Endothelial cell of umbilical vein (primary cell): ENCODE data around the gene CPLANE2. TPM values are rescaled to one million over a fixed set of nuclear protein-coding genes. Genes with fewer than 3 reads are reported as not detected.

ENCODE experiments used
- BruUV-seq: library from RNA; stranded (reverse); fragments of 400-500 nt; replicated peaks from 2 replicates; lab custom pipeline; 2021; lab: Mats Ljungman, UMichigan
- CTCF ChIA-PET: fragments of 300-600, 350-600 bp; sonication (Branson Sonifier 250); formaldehyde crosslinking; loops from one replicate; lab custom pipeline; 2021; ENCODE audit warnings: antibody characterized with exemption, inconsistent platforms; lab: Charles Lee
- POLR2A ChIA-PET: fragments of 300-600, 350-600 bp; sonication (Branson Sonifier 250); formaldehyde crosslinking; loops from one replicate; lab custom pipeline; 2021; ENCODE audit warnings: antibody characterized with exemption, inconsistent platforms; lab: Charles Lee
- DNase-seq: peaks from one replicate; pipeline ENCODE4 v3.0.0-alpha.2; 2011; ENCODE audit warnings: low read depth, low spot score
- FAIRE-seq: peaks from 2 replicates; lab custom pipeline; 2011; peaks lifted over from hg19 to GRCh38; lab: Jason Lieb, UNC
- H2AFZ ChIP-seq: 2 replicates; pipeline ENCODE4 v1.6.0; 2012; ENCODE audit warnings: low read depth, low read length, control low read depth, inconsistent platforms
- H3K27ac ChIP-seq: 2 replicates; pipeline ENCODE4 v1.5.1; 2011; ENCODE audit warnings: low read depth, mild to moderate bottlenecking, control low read depth, low read length, moderate library complexity; ENCODE audit not compliant: insufficient read depth
- H3K27me3 ChIP-seq, 2 experiments: 2 replicates each; pipeline versions ENCODE4 v1.6.0 to v1.6.1; 2011; ENCODE audit warnings: low read length in 2 of 2, mixed read lengths in 1 of 2; ENCODE audit not compliant: control insufficient read depth in 2 of 2, insufficient read depth in 2 of 2
- H3K36me3 ChIP-seq, 2 experiments: 2 replicates in 1 of 2; 3 replicates in 1 of 2; pipeline ENCODE4 v1.5.1; 2011; ENCODE audit warnings: low read length in 2 of 2, mild to moderate bottlenecking in 1 of 2, moderate library complexity in 1 of 2; ENCODE audit not compliant: control insufficient read depth in 2 of 2, insufficient read depth in 2 of 2; ENCODE audit errors: extremely low read depth in 1 of 2
- H3K4me1 ChIP-seq: 3 replicates; pipeline ENCODE4 v1.5.1; 2011; ENCODE audit warnings: mild to moderate bottlenecking, low read length; ENCODE audit not compliant: control insufficient read depth, insufficient read depth; ENCODE audit errors: extremely low read depth
- H3K4me2 ChIP-seq: 2 replicates; pipeline ENCODE4 v1.6.1; 2011; ENCODE audit warnings: low read length, control low read depth, mixed read lengths; ENCODE audit not compliant: insufficient read depth
- H3K4me3 ChIP-seq, 3 experiments: fragments of 200-600 bp in 1 of 3; sonication (generic), shearing (Covaris generic) in 1 of 3; replicated peaks in 1 of 3; 2 replicates each; pipeline ENCODE4 v1.5.1; 2011 to 2016; ENCODE audit warnings: control low read depth in 3 of 3, low read length in 3 of 3, mild to moderate bottlenecking in 2 of 3, inconsistent platforms in 1 of 3, low read depth in 1 of 3, moderate library complexity in 1 of 3; ENCODE audit not compliant: insufficient read depth in 1 of 3
- H3K79me2 ChIP-seq: 2 replicates; pipeline ENCODE4 v1.6.0; 2012; ENCODE audit warnings: low read length, inconsistent platforms; ENCODE audit not compliant: control insufficient read depth, insufficient read depth
- H3K9ac ChIP-seq: replicated peaks from 2 replicates; pipeline ENCODE3; 2011; ENCODE audit warnings: low read length, control low read depth; ENCODE audit not compliant: insufficient read depth; ENCODE audit errors: extremely low read depth
- H3K9me1 ChIP-seq: replicated peaks from 3 replicates; pipeline ENCODE4 v1.6.0; 2011; ENCODE audit warnings: mild to moderate bottlenecking, low read length; ENCODE audit not compliant: control insufficient read depth, insufficient read depth; ENCODE audit errors: extremely low read depth
- H3K9me3 ChIP-seq: replicated peaks from 2 replicates; pipeline ENCODE4 v1.5.1; 2012; ENCODE audit warnings: low read length, inconsistent platforms; ENCODE audit not compliant: control insufficient read depth, insufficient read depth
- H4K20me1 ChIP-seq: replicated peaks from 2 replicates; pipeline ENCODE3; 2011; ENCODE audit warnings: mild to moderate bottlenecking, low read length; ENCODE audit not compliant: control insufficient read depth, insufficient read depth; ENCODE audit errors: extremely low read depth
- GATA2 ChIP-seq: IDR thresholded peaks from 2 replicates; pipeline ENCODE4 v1.7.0; 2011; ENCODE audit warnings: low read depth, mild to moderate bottlenecking, moderate library complexity, mixed read lengths, low read length; ENCODE audit not compliant: insufficient read length, insufficient read depth
- JUN ChIP-seq: IDR thresholded peaks from 2 replicates; pipeline ENCODE4 v1.6.1; 2011; ENCODE audit warnings: borderline replicate concordance, low read depth; ENCODE audit not compliant: insufficient read length, insufficient read depth
- MAX ChIP-seq: IDR thresholded peaks from 2 replicates; pipeline ENCODE4 v1.6.1; 2011; ENCODE audit not compliant: insufficient read depth, insufficient read length
- MYC ChIP-seq: IDR thresholded peaks from one replicate; pipeline ENCODE4 v1.6.1; 2011; ENCODE audit warnings: mild to moderate bottlenecking, low read depth, low read length
- POLR2AphosphoS5 ChIP-seq: IDR thresholded peaks from 2 replicates; pipeline ENCODE4 v1.6.1; 2012; ENCODE audit warnings: low read depth, mild to moderate bottlenecking, control low read depth, low read length, moderate library complexity; ENCODE audit not compliant: insufficient read depth
- dilution Hi-C: fragments of 300-500 bp; cut with MboI; formaldehyde crosslinking; loops from one replicate; pipeline ENCODE4 v1.15.0; 2019; ENCODE audit warnings: low sequenced_read_pairs; ENCODE audit not compliant: extremely low pct_ligation_motif_present
- intact Hi-C: fragments of 100-400 bp; cut with micrococcal nuclease; formaldehyde crosslinking; loops from one replicate; pipeline ENCODE4 v1.10.0; 2022
- polyA plus RNA-seq, 4 experiments: library from polyadenylated mRNA; depleted of rRNA in 3 of 4; stranded (reverse) in 3 of 4; unstranded in 1 of 4; fragments of >200 nt; gene quantifications; 2 replicates each; pipeline versions ENCODE4 v1.2.1 to v1.2.3, GENCODE V29; 2011 to 2012; ENCODE audit warnings: missing spikeins in 1 of 4
- total RNA-seq: library from RNA; stranded (reverse); gene quantifications from 2 replicates; pipeline ENCODE4 v1.2.3, GENCODE V29; 2021
- TF ChIP-seq, protein P1 (sequence below), 2 donors: IDR thresholded peaks; 1 replicate in 1 of 2; 2 replicates in 1 of 2; pipeline ENCODE4 v1.5.1; 2011; ENCODE audit warnings: low read length in 2 of 2, mild to moderate bottlenecking in 2 of 2, moderate library complexity in 2 of 2, control low read depth in 1 of 2, inconsistent platforms in 1 of 2, low read depth in 1 of 2; ENCODE audit not compliant: insufficient read depth in 1 of 2; ENCODE audit errors: extremely low read depth in 1 of 2

Gene CPLANE2
- total and polyA plus RNA-seq, 2 donors (not counting 3 experiments of a cell fraction or from before 2014, with no cell fraction given), result 3.9 to 4.6 TPM

- Histone ChIP-seq H3K79me2 (no peaks in the 10 kb centered on the region), H3K9me3 (no peaks in the 10 kb centered on the region), H4K20me1 (no peaks in the 10 kb centered on the region), H3K36me3 (no peaks in the 10 kb centered on the region), H3K27me3 (no peaks in the 10 kb centered on the region), H3K4me2 (no peak overlapping the region), H3K9me1 (no peaks in the 10 kb centered on the region), H3K27ac (no peak overlapping the region), H3K4me3 (no peak overlapping the region), H2AFZ (no peak overlapping the region), H3K9ac (no peak overlapping the region), H3K4me1 (peaks cover 9% of the 10 kb centered on the region)
- BruUV-seq, result no TSS peak
- intact Hi-C loops (loop anchor here (10.0 kb wide), 1 partner anchor 241 kb away; the partner anchor contains the start of gene NECAP2), dilution Hi-C loops (no loop called here)
- FAIRE-seq, result no peak
- CTCF ChIA-PET, result interaction anchor here (0.7 to 3.5 kb wide), 5 partner anchors 14 to 160 kb away, joined by 3 to 29 read pairs (median 9); no protein-coding TSS in a partner anchor
- POLR2A ChIA-PET, result no interaction called here
- no peak for DNase-seq
- TF ChIP-seq MAX (no peak), MYC (no peak), POLR2AphosphoS5 (no peak), GATA2 (no peak), JUN (no peak)
- TF ChIP-seq, protein P1, sequence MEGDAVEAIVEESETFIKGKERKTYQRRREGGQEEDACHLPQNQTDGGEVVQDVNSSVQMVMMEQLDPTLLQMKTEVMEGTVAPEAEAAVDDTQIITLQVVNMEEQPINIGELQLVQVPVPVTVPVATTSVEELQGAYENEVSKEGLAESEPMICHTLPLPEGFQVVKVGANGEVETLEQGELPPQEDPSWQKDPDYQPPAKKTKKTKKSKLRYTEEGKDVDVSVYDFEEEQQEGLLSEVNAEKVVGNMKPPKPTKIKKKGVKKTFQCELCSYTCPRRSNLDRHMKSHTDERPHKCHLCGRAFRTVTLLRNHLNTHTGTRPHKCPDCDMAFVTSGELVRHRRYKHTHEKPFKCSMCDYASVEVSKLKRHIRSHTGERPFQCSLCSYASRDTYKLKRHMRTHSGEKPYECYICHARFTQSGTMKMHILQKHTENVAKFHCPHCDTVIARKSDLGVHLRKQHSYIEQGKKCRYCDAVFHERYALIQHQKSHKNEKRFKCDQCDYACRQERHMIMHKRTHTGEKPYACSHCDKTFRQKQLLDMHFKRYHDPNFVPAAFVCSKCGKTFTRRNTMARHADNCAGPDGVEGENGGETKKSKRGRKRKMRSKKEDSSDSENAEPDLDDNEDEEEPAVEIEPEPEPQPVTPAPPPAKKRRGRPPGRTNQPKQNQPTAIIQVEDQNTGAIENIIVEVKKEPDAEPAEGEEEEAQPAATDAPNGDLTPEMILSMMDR (IDR thresholded peaks at IDR 0.05; ENCODE audit: extremely low read depth in 1 of 2, insufficient read depth in 1 of 2, low read depth in 1 of 2, low read length in 2 of 2), result no peak
Observed at GRCh38 chr1:16203550-16203949, 33.4 kb downstream of the CPLANE2 start.
